Fibroblast of lung (primary cell): ENCODE data around the gene DISP3. TPM values are rescaled to one million over a fixed set of nuclear protein-coding genes. Genes with fewer than 3 reads are reported as not detected.

ENCODE experiments used
- DNase-seq, 2 donors: peaks; one replicate each; pipeline versions ENCODE4 v3.0.0 to v3.0.0-alpha.2; 2010; ENCODE audit warnings: low read depth in 2 of 2
- H2AFZ ChIP-seq: 2 replicates; pipeline ENCODE4 v1.5.1; 2012; ENCODE audit warnings: low read length, control low read depth, inconsistent platforms
- H3K27ac ChIP-seq: 2 replicates; pipeline ENCODE4 v1.5.1; 2011; ENCODE audit warnings: low read length, control low read depth; ENCODE audit not compliant: insufficient read depth
- H3K27me3 ChIP-seq: 2 replicates; pipeline ENCODE4 v1.5.1; 2011; ENCODE audit warnings: mild to moderate bottlenecking, low read length; ENCODE audit not compliant: control insufficient read depth, insufficient read depth
- H3K36me3 ChIP-seq: 2 replicates; pipeline ENCODE4 v1.5.1; 2011; ENCODE audit warnings: low read length; ENCODE audit not compliant: control insufficient read depth, insufficient read depth
- H3K4me1 ChIP-seq: 2 replicates; pipeline ENCODE4 v1.5.1; 2011; ENCODE audit warnings: low read length; ENCODE audit not compliant: control insufficient read depth, insufficient read depth; ENCODE audit errors: extremely low read depth
- H3K4me2 ChIP-seq: 2 replicates; pipeline ENCODE4 v1.5.1; 2011; ENCODE audit warnings: low read length, control low read depth; ENCODE audit not compliant: insufficient read depth; ENCODE audit errors: extremely low read depth
- H3K4me3 ChIP-seq, 4 experiments: fragments of 200-600 bp in 1 of 4; sonication (generic) in 1 of 4; replicated peaks in 1 of 4; 2 replicates each; pipeline ENCODE4 v1.5.1; 2011 to 2016; ENCODE audit warnings: low read length in 4 of 4, low read depth in 3 of 4, mild to moderate bottlenecking in 3 of 4, control low read depth in 2 of 4, inconsistent platforms in 1 of 4, mixed read lengths in 1 of 4; ENCODE audit not compliant: insufficient read depth in 1 of 4; ENCODE audit errors: control extremely low read depth in 1 of 4
- H3K79me2 ChIP-seq: 2 replicates; pipeline ENCODE4 v1.5.1; 2012; ENCODE audit warnings: mild to moderate bottlenecking, low read length, inconsistent platforms; ENCODE audit not compliant: control insufficient read depth, insufficient read depth
- H3K9ac ChIP-seq: 2 replicates; pipeline ENCODE4 v1.5.1; 2011; ENCODE audit warnings: mild to moderate bottlenecking, low read length, control low read depth; ENCODE audit not compliant: insufficient read depth
- H3K9me3 ChIP-seq: 2 replicates; pipeline ENCODE4 v1.5.1; 2012; ENCODE audit warnings: low read depth, low read length; ENCODE audit not compliant: control insufficient read depth, insufficient read depth
- H4K20me1 ChIP-seq: 2 replicates; pipeline ENCODE4 v1.5.1; 2011; ENCODE audit warnings: low read length; ENCODE audit not compliant: control insufficient read depth, insufficient read depth; ENCODE audit errors: extremely low read depth
- CTCF ChIP-seq, 2 donors: IDR thresholded peaks in 1 of 2; conservative IDR thresholded peaks in 1 of 2; 1 replicate in 1 of 2; 2 replicates in 1 of 2; pipeline ENCODE4 v1.5.1; 2011 to 2012; ENCODE audit warnings: low read length in 2 of 2, control low read depth in 1 of 2, inconsistent platforms in 1 of 2, low read depth in 1 of 2, mild to moderate bottlenecking in 1 of 2
- EZH2 ChIP-seq: IDR thresholded peaks from 2 replicates; pipeline ENCODE4 v1.5.1; 2012; ENCODE audit warnings: low read length, control low read depth, mild to moderate bottlenecking; ENCODE audit errors: missing control alignments
- polyA plus RNA-seq, 2 donors: library from polyadenylated mRNA; depleted of rRNA in 1 of 2; stranded (reverse) in 1 of 2; unstranded in 1 of 2; fragments of >200 nt; gene quantifications; 2 replicates each; pipeline ENCODE4 v1.2.1, GENCODE V29; 2011 to 2012; ENCODE audit warnings: missing spikeins in 1 of 2
- total RNA-seq: library from RNA; depleted of rRNA; stranded (reverse); fragments of >200 nt; gene quantifications from 2 replicates; pipeline ENCODE4 v1.2.1, GENCODE V29; 2014

DISP3 gene
- total and polyA plus RNA-seq, 2 donors (not counting 1 experiment from before 2014, with no cell fraction given): 0.02 TPM; not detected in 1

- TF ChIP-seq CTCF (conservative IDR thresholded peaks at IDR 0.05 in 1 of 2, IDR thresholded peaks at IDR 0.05 in 1 of 2; ENCODE audit: low read depth in 1 of 2, low read length in 2 of 2) (no peak), EZH2 (no peak)
- H4K20me1 ChIP-seq: no peaks in the 10 kb centered on the region
- no peak overlapping the region for H3K4me2 ChIP-seq
- no peak overlapping the region for H3K27ac ChIP-seq
- no peaks in the 10 kb centered on the region for H3K9me3 ChIP-seq
- H3K4me1 ChIP-seq: no peaks in the 10 kb centered on the region
- H3K27me3 ChIP-seq: no peaks in the 10 kb centered on the region
- DNase-seq: no peak
- no peak overlapping the region for H2AFZ ChIP-seq
- H3K9ac ChIP-seq: no peak overlapping the region
- no peak overlapping the region for H3K4me3 ChIP-seq
- no peaks in the 10 kb centered on the region for H3K36me3 ChIP-seq
- H3K79me2 ChIP-seq: no peaks in the 10 kb centered on the region
Measured at GRCh38 chr1:11535761-11536572, 57.0 kb downstream of the DISP3 start.

- DNase-seq: no peak
- Histone ChIP-seq H3K9ac (no peak overlapping the region), H3K36me3 (no peaks in the 10 kb centered on the region), H3K27me3 (no peaks in the 10 kb centered on the region), H3K4me2 (no peak overlapping the region), H3K27ac (no peak overlapping the region), H3K9me3 (no peaks in the 10 kb centered on the region), H3K79me2 (no peaks in the 10 kb centered on the region), H3K4me3 (no peak overlapping the region), H2AFZ (no peak overlapping the region), H3K4me1 (no peaks in the 10 kb centered on the region), H4K20me1 (no peaks in the 10 kb centered on the region)
- no peak for TF ChIP-seq EZH2
- no peak for TF ChIP-seq CTCF (conservative IDR thresholded peaks at IDR 0.05 in 1 of 2, IDR thresholded peaks at IDR 0.05 in 1 of 2; ENCODE audit: low read depth in 1 of 2, low read length in 2 of 2)
Measured at GRCh38 chr1:11536573-11537379, 57.8 kb downstream of the DISP3 start.

GRCh38 chr1:11537380-11537764, 58.4 kb downstream of the DISP3 start:
- H3K27ac ChIP-seq: no peak overlapping the region
- H3K9ac ChIP-seq: no peak overlapping the region
- H3K79me2 ChIP-seq: no peaks in the 10 kb centered on the region
- no peak for TF ChIP-seq CTCF (conservative IDR thresholded peaks at IDR 0.05 in 1 of 2, IDR thresholded peaks at IDR 0.05 in 1 of 2; ENCODE audit: low read depth in 1 of 2, low read length in 2 of 2)
- no peak for TF ChIP-seq EZH2
- H3K4me2 ChIP-seq: no peak overlapping the region
- H3K4me3 ChIP-seq: no peak overlapping the region
- H3K9me3 ChIP-seq: no peaks in the 10 kb centered on the region
- no peaks in the 10 kb centered on the region for H4K20me1 ChIP-seq
- no peaks in the 10 kb centered on the region for H3K36me3 ChIP-seq
- H2AFZ ChIP-seq: no peak overlapping the region
- no peak for DNase-seq
- no peaks in the 10 kb centered on the region for H3K27me3 ChIP-seq
- H3K4me1 ChIP-seq: no peaks in the 10 kb centered on the region
